ENCODE measurements around the gene UBE2D2.

The UBE2D2 gene

DNA sequence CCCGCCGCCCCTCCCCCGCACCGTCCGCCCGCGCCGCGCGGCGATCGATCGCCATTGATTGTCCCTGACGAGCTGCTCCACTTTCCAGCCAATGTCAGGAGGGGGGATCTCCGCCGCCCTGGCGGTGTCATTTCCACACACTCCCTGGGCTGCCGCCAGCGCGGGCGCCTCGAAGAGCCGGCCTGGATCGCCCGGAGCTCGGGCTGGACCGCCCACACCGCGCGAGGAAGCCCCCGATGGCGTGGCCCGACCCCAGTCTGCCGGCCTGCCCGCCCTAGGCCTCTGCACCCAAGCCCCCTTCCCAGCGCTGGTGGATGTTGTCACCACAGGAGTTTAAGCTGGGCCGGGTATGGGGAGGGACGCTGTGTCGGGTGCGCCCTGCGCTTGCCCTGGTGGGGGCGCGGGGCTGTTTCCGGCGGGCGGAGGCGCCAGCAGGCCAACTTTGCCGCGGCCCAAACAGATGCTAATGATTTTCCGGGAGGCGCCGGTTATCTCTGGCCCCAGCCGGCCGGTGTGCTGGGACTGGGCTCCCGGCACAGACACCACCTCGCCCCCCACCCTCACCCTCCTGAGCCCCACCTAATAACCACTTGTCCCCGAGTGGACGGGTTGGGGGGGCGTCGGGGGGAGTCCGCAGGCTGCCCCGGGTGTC is 76.4 kb downstream of the UBE2D2 start:
- peak; percentile 82 for DNase-seq (ENCODE audit: low read depth, low spot score)
- TF ChIP-seq CTCF (IDR thresholded peaks at IDR 0.05; ENCODE audit: low read depth, low read length): no peak
- in situ Hi-C loops (cut with HindIII; ENCODE audit: low sequenced_read_pairs): loop anchor here (25.0 kb wide), 1 partner anchor 125 kb away; no protein-coding TSS in a partner anchor
- H3K4me3 ChIP-seq (ENCODE audit: low read depth, low read length): peak overlapping the region; percentile 8

DNA sequence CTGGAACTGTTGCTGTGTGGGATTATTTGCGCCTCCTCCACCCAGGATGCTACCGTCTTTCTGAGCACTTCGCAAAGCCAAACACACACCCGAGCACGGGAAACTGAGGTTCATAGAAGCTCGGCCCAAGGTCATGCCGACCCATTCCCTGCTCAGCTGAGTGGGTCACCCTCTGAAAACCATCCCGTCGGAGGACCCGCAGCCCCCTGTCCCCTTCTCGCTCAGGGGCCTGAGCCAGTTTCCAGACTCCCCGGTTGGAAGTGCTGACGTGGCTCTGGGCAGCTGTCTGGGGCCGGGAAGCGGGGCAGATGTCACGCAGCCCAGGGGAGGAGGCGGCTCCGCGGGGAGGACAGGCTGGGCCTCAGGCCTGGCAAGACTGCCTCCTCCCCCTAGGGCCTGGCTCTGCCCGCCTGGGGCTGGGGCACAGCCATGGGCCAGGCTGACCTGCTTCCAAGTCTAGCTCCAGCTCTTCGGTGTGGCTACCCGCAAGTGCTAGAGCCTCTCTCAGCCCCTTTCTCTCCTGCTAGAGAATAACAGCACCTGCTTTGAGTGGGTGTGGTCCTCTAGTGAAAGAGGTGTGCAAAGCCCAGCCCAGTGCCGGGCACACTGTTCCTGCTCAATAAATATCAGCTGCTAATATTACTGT is 77.1 kb downstream of the UBE2D2 start:
- in situ Hi-C loops (cut with HindIII; ENCODE audit: low sequenced_read_pairs): loop anchor here (25.0 kb wide), 1 partner anchor 124 kb away; no protein-coding TSS in a partner anchor
- peak; percentile 73 for DNase-seq (ENCODE audit: low read depth, low spot score)
- H3K4me3 ChIP-seq (ENCODE audit: low read depth, low read length): no peak overlapping the region
- TF ChIP-seq CTCF (IDR thresholded peaks at IDR 0.05; ENCODE audit: low read depth, low read length): no peak

GRCh38 chr5:139638736-139639618 is 77.8 kb downstream of the UBE2D2 start:
- no peak for DNase-seq (ENCODE audit: low read depth, low spot score)
- H3K4me3 ChIP-seq (ENCODE audit: low read depth, low read length): no peak overlapping the region
- TF ChIP-seq CTCF (IDR thresholded peaks at IDR 0.05; ENCODE audit: low read depth, low read length): no peak
- in situ Hi-C loops (cut with HindIII; ENCODE audit: low sequenced_read_pairs): loop anchor here (25.0 kb wide), 1 partner anchor 123 kb away; no protein-coding TSS in a partner anchor

- no peak overlapping the region for H3K4me3 ChIP-seq (ENCODE audit: low read depth, low read length)
- no peak for DNase-seq (ENCODE audit: low read depth, low spot score)
- in situ Hi-C loops (cut with HindIII; ENCODE audit: low sequenced_read_pairs): loop anchor here (25.0 kb wide), 1 partner anchor 123 kb away; no protein-coding TSS in a partner anchor
- TF ChIP-seq CTCF (IDR thresholded peaks at IDR 0.05; ENCODE audit: low read depth, low read length): no peak
Observed at GRCh38 chr5:139639619-139640380, 78.7 kb downstream of the UBE2D2 start.

DNA sequence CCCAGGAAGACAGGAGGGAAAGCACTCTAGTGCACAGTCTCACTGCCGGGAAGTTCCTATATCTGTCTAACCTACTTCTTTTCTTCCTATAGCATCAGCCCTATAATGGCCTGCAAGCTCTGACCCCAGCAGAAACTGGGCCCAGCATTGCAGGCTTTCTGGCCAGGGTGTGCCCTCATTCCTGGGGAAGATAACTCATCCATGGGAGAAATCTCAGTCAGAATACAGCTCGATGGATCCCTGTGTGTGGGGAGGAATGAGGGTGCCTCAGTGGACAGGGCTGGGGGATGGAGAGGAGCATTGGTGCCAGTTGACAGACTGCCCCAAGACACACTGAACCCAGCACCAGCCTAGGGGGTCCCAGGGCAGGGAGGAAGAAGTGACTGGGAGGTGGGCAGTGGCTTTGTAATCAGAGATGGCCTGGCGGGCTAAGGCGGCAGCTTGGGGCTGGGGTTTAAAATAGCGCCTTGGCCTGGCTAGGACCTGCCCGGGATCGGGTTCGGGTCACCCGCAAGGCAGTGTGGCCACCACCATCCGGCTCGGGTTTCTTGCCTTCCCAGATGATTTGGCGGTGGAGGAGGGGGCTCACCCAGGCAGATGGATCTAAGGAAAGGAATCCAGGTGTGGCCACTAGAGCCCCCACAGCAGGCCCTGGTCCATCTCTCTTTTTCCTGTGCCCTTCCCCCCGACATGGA is 79.4 kb downstream of the UBE2D2 start:
- no peak overlapping the region for H3K4me3 ChIP-seq (ENCODE audit: low read depth, low read length)
- DNase-seq (ENCODE audit: low read depth, low spot score): no peak
- in situ Hi-C loops (cut with HindIII; ENCODE audit: low sequenced_read_pairs): loop anchor here (25.0 kb wide), 1 partner anchor 122 kb away; no protein-coding TSS in a partner anchor
- TF ChIP-seq CTCF (IDR thresholded peaks at IDR 0.05; ENCODE audit: low read depth, low read length): no peak

Data from astrocyte of the spinal cord (primary cell).